HepG2 (cell line): Measurements from ENCODE around the gene NAA15. TPM values are rescaled to one million over a fixed set of nuclear protein-coding genes. Genes with fewer than 3 reads are reported as not detected.
A peak's percentile ranks its signal among the peaks of the same experiment; 100 is the strongest.

Source experiments
- GTF2F1 ChIP-seq: fragments of 150-350 bp; IDR thresholded peaks from 2 replicates; pipeline ENCODE4 v1.6.1; 2014; ENCODE audit warnings: low read length
- HDAC2 ChIP-seq: sonication (generic); formaldehyde crosslinking; IDR thresholded peaks from 2 replicates; pipeline ENCODE4 v1.4.0; 2020; ENCODE audit warnings: missing genetic modification reagents
- KDM2A ChIP-seq: sonication (generic); formaldehyde crosslinking; IDR thresholded peaks from 2 replicates; pipeline ENCODE4 v1.4.0; 2020; ENCODE audit warnings: low read depth, missing genetic modification reagents, borderline replicate concordance
- MBD4 ChIP-seq: IDR thresholded peaks from 2 replicates; pipeline ENCODE4 v1.6.1; 2012; ENCODE audit warnings: low read length, inconsistent platforms, borderline replicate concordance
- MEIS2 ChIP-seq: sonication (generic); formaldehyde crosslinking; IDR thresholded peaks from 2 replicates; pipeline ENCODE4 v1.9.0; 2021; ENCODE audit warnings: mild to moderate bottlenecking, missing genetic modification reagents
- PAF1 ChIP-seq: IDR thresholded peaks from 2 replicates; pipeline ENCODE4 v1.6.1; 2016; ENCODE audit warnings: missing genetic modification reagents, missing compliant biosample characterization
- PITX1 ChIP-seq: sonication (generic); formaldehyde crosslinking; IDR thresholded peaks from 2 replicates; pipeline ENCODE4 v1.5.1; 2020; ENCODE audit warnings: mild to moderate bottlenecking, missing genetic modification reagents
- RARA ChIP-seq: IDR thresholded peaks from 2 replicates; pipeline ENCODE4 v1.6.1; 2016; ENCODE audit warnings: missing genetic modification reagents, missing compliant biosample characterization
- SKI ChIP-seq: fragments of 450-650 bp; IDR thresholded peaks from one replicate; pipeline ENCODE4 v1.6.1; 2018; ENCODE audit warnings: mild to moderate bottlenecking; ENCODE audit not compliant: partially characterized antibody
- SOX6 ChIP-seq, 2 experiments: fragments of 450-650 bp in 1 of 2; sonication (generic) in 1 of 2; formaldehyde crosslinking in 1 of 2; IDR thresholded peaks; 2 replicates each; pipeline versions ENCODE4 v1.4.0 to v1.6.1; 2017 to 2020; ENCODE audit warnings: antibody characterized with exemption in 1 of 2, mild to moderate bottlenecking in 1 of 2, missing genetic modification reagents in 1 of 2
- TAF1 ChIP-seq: sonication (generic); formaldehyde crosslinking; IDR thresholded peaks from 2 replicates; pipeline ENCODE4 v1.4.0; 2020; ENCODE audit warnings: missing genetic modification reagents
- ZFAT ChIP-seq: sonication (generic); formaldehyde crosslinking; conservative IDR thresholded peaks from 2 replicates; pipeline ENCODE4 v1.8.1; 2023; ENCODE audit warnings: missing genetic modification reagents, inconsistent platforms
- ZMYM4 ChIP-seq: sonication (generic); formaldehyde crosslinking; IDR thresholded peaks from 2 replicates; pipeline ENCODE4 v1.8.1; 2023; ENCODE audit warnings: mild to moderate bottlenecking, missing genetic modification reagents
- ZNF138 ChIP-seq: sonication (generic); formaldehyde crosslinking; IDR thresholded peaks from 2 replicates; pipeline ENCODE4 v1.5.0; 2020; ENCODE audit warnings: mild to moderate bottlenecking, low read depth, missing genetic modification reagents
- ZNF274 ChIP-seq: sonication (generic); formaldehyde crosslinking; IDR thresholded peaks from 2 replicates; pipeline ENCODE4 v1.5.1; 2020; ENCODE audit warnings: mild to moderate bottlenecking, missing genetic modification reagents
- polyA plus RNA-seq, 8 experiments: library from polyadenylated mRNA; depleted of rRNA in 3 of 8; stranded (reverse) in 7 of 8; unstranded in 1 of 8; fragments of >200 nt; fragmentation: Illumina TruSeq in 4 of 8; extraction: Trizol in 4 of 8; gene quantifications; 2 replicates each; pipeline versions ENCODE4 v1.2.1 to v1.2.3, GENCODE V29; 2011 to 2016; ENCODE audit warnings: low read depth in 4 of 8, missing spikeins in 1 of 8, mixed read lengths in 1 of 8; ENCODE audit not compliant: insufficient read depth in 1 of 8
- total RNA-seq, 5 experiments: library from RNA; depleted of rRNA; stranded (reverse); fragments of >200 nt; fragmentation: Illumina TruSeq; extraction: Trizol; gene quantifications; 2 replicates each; pipeline ENCODE4 v1.2.3, GENCODE V29; 2016; ENCODE audit warnings: low read depth in 1 of 5
- TF ChIP-seq, protein P1 (sequence below): IDR thresholded peaks from 2 replicates; pipeline ENCODE4 v1.6.1; 2012; ENCODE audit warnings: low read length, improper control_type of control experiment
- TF ChIP-seq, protein P2 (sequence below): sonication (generic); formaldehyde crosslinking; IDR thresholded peaks from 2 replicates; pipeline ENCODE4 v1.5.0; 2020; ENCODE audit warnings: mild to moderate bottlenecking, missing genetic modification reagents, borderline replicate concordance
- TF ChIP-seq, protein P3 (sequence below): sonication (generic); formaldehyde crosslinking; IDR thresholded peaks from 2 replicates; pipeline ENCODE4 v1.8.0; 2022; ENCODE audit warnings: mild to moderate bottlenecking, missing genetic modification reagents, moderate library complexity
- TF ChIP-seq, protein P4 (sequence below): sonication (generic); formaldehyde crosslinking; IDR thresholded peaks from 2 replicates; pipeline ENCODE4 v1.4.0; 2020; ENCODE audit warnings: missing genetic modification reagents, mild to moderate bottlenecking, borderline replicate concordance

Gene NAA15
- total and polyA plus RNA-seq, 2 of the 13 experiments (the other 11 are each of a cell fraction or from before 2014, with no cell fraction given): 6.2 to 50.2 TPM

DNA sequence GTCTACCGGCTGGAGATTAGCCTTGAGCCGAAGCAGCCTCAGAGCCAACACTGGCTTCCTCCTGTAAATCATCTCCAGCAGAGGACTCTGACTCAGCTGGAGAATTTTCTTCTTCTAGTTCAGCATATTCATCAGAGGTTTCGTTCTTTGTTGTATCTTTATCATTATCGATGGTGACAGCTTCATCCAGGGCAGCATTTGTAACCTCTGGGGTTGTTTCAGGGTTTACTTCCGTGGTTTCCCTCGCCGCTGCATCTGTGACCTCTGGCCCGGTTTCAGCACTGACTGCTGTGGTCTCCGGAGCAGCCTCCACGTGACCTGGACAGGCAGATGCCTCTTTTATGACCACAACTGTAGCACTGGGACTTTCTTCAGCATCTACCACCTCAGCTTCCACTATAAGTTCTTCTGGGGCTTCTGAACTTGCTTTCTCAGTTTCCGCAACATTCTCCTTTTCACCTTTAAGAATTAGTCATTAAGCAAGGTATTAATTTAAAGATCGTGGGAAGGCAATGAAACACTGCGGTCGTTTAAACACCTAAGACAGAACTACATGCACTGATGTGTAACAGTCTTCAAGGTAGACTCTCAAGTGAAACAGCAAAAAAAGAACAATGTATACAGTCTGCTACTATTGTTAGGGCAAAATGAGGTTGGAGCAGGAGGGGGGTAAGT, 34.6 kb upstream of the NAA15 start (continued):
- TF ChIP-seq, protein P1, sequence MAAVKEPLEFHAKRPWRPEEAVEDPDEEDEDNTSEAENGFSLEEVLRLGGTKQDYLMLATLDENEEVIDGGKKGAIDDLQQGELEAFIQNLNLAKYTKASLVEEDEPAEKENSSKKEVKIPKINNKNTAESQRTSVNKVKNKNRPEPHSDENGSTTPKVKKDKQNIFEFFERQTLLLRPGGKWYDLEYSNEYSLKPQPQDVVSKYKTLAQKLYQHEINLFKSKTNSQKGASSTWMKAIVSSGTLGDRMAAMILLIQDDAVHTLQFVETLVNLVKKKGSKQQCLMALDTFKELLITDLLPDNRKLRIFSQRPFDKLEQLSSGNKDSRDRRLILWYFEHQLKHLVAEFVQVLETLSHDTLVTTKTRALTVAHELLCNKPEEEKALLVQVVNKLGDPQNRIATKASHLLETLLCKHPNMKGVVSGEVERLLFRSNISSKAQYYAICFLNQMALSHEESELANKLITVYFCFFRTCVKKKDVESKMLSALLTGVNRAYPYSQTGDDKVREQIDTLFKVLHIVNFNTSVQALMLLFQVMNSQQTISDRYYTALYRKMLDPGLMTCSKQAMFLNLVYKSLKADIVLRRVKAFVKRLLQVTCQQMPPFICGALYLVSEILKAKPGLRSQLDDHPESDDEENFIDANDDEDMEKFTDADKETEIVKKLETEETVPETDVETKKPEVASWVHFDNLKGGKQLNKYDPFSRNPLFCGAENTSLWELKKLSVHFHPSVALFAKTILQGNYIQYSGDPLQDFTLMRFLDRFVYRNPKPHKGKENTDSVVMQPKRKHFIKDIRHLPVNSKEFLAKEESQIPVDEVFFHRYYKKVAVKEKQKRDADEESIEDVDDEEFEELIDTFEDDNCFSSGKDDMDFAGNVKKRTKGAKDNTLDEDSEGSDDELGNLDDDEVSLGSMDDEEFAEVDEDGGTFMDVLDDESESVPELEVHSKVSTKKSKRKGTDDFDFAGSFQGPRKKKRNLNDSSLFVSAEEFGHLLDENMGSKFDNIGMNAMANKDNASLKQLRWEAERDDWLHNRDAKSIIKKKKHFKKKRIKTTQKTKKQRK: no peak
- TF ChIP-seq HDAC2 (CRISPR knock-in tag) (peak; percentile 33; the same call in 1 of the 2 replicates), ZNF138 (CRISPR knock-in tag) (no peak), PAF1 (CRISPR knock-in tag) (no peak), KDM2A (CRISPR knock-in tag) (peak; percentile 29; the same call in 1 of the 2 replicates), MBD4 (no peak), GTF2F1 (no peak), MEIS2 (CRISPR knock-in tag) (no peak), SOX6 (IDR thresholded peaks at IDR 0.05) (no peak), SOX6 (CRISPR knock-in tag; IDR thresholded peaks at IDR 0.05) (peak; percentile 56), ZNF274 (CRISPR knock-in tag) (no peak), TAF1 (CRISPR knock-in tag) (no peak), ZMYM4 (peak; percentile 51; the same call in 1 of the 2 replicates), PITX1 (CRISPR knock-in tag) (no peak), RARA (peak; percentile 49; the same call in 1 of the 2 replicates), SKI (peak; percentile 31), ZFAT (no peak)
- TF ChIP-seq, protein P2, sequence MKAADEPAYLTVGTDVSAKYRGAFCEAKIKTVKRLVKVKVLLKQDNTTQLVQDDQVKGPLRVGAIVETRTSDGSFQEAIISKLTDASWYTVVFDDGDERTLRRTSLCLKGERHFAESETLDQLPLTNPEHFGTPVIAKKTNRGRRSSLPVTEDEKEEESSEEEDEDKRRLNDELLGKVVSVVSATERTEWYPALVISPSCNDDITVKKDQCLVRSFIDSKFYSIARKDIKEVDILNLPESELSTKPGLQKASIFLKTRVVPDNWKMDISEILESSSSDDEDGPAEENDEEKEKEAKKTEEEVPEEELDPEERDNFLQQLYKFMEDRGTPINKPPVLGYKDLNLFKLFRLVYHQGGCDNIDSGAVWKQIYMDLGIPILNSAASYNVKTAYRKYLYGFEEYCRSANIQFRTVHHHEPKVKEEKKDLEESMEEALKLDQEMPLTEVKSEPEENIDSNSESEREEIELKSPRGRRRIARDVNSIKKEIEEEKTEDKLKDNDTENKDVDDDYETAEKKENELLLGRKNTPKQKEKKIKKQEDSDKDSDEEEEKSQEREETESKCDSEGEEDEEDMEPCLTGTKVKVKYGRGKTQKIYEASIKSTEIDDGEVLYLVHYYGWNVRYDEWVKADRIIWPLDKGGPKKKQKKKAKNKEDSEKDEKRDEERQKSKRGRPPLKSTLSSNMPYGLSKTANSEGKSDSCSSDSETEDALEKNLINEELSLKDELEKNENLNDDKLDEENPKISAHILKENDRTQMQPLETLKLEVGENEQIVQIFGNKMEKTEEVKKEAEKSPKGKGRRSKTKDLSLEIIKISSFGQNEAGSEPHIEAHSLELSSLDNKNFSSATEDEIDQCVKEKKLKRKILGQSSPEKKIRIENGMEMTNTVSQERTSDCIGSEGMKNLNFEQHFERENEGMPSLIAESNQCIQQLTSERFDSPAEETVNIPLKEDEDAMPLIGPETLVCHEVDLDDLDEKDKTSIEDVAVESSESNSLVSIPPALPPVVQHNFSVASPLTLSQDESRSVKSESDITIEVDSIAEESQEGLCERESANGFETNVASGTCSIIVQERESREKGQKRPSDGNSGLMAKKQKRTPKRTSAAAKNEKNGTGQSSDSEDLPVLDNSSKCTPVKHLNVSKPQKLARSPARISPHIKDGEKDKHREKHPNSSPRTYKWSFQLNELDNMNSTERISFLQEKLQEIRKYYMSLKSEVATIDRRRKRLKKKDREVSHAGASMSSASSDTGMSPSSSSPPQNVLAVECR: peak; percentile 41; the same call in 1 of the 2 replicates
- TF ChIP-seq, protein P3, sequence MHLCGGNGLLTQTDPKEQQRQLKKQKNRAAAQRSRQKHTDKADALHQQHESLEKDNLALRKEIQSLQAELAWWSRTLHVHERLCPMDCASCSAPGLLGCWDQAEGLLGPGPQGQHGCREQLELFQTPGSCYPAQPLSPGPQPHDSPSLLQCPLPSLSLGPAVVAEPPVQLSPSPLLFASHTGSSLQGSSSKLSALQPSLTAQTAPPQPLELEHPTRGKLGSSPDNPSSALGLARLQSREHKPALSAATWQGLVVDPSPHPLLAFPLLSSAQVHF (CRISPR knock-in tag): no peak
- TF ChIP-seq, protein P4, sequence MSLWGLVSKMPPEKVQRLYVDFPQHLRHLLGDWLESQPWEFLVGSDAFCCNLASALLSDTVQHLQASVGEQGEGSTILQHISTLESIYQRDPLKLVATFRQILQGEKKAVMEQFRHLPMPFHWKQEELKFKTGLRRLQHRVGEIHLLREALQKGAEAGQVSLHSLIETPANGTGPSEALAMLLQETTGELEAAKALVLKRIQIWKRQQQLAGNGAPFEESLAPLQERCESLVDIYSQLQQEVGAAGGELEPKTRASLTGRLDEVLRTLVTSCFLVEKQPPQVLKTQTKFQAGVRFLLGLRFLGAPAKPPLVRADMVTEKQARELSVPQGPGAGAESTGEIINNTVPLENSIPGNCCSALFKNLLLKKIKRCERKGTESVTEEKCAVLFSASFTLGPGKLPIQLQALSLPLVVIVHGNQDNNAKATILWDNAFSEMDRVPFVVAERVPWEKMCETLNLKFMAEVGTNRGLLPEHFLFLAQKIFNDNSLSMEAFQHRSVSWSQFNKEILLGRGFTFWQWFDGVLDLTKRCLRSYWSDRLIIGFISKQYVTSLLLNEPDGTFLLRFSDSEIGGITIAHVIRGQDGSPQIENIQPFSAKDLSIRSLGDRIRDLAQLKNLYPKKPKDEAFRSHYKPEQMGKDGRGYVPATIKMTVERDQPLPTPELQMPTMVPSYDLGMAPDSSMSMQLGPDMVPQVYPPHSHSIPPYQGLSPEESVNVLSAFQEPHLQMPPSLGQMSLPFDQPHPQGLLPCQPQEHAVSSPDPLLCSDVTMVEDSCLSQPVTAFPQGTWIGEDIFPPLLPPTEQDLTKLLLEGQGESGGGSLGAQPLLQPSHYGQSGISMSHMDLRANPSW: 0 out of 2 replicates have a peak, but pooled peaks have one; percentile 43
